ENCODE data around the gene ITFG1.

The ITFG1 gene

GRCh38 chr16:47241061-47241460 is 219.8 kb downstream of the ITFG1 start:
- in situ Hi-C loops (cut with MboI; ENCODE audit: low sequenced_read_pairs, unreplicated experiment), result no loop called here
- DNase-seq (ENCODE audit: low spot score), result no peak
- TF ChIP-seq CTCF (IDR thresholded peaks at IDR 0.05; ENCODE audit: borderline replicate concordance, control extremely low read depth, extremely low read depth, insufficient read depth, missing control alignments), result no peak

- in situ Hi-C loops (cut with MboI; ENCODE audit: low sequenced_read_pairs, unreplicated experiment), result no loop called here
- no peak for DNase-seq (ENCODE audit: low spot score)
- no peak for TF ChIP-seq CTCF (IDR thresholded peaks at IDR 0.05; ENCODE audit: borderline replicate concordance, control extremely low read depth, extremely low read depth, insufficient read depth, missing control alignments)
Measured at GRCh38 chr16:47236716-47237115, 224.1 kb downstream of the ITFG1 start.

- TF ChIP-seq CTCF (IDR thresholded peaks at IDR 0.05; ENCODE audit: borderline replicate concordance, control extremely low read depth, extremely low read depth, insufficient read depth, missing control alignments), result no peak
- no peak for DNase-seq (ENCODE audit: low spot score)
- in situ Hi-C loops (cut with MboI; ENCODE audit: low sequenced_read_pairs, unreplicated experiment), result no loop called here
Measured at GRCh38 chr16:47230296-47230695, 230.6 kb downstream of the ITFG1 start.

- in situ Hi-C loops (cut with MboI; ENCODE audit: low sequenced_read_pairs, unreplicated experiment), result no loop called here
- no peak for TF ChIP-seq CTCF (IDR thresholded peaks at IDR 0.05; ENCODE audit: borderline replicate concordance, control extremely low read depth, extremely low read depth, insufficient read depth, missing control alignments)
- DNase-seq (ENCODE audit: low spot score), result no peak
Measured at GRCh38 chr16:47229053-47230050, 231.5 kb downstream of the ITFG1 start.

GRCh38 chr16:47228241-47228640 is 232.6 kb downstream of the ITFG1 start:
- no peak for TF ChIP-seq CTCF (IDR thresholded peaks at IDR 0.05; ENCODE audit: borderline replicate concordance, control extremely low read depth, extremely low read depth, insufficient read depth, missing control alignments)
- in situ Hi-C loops (cut with MboI; ENCODE audit: low sequenced_read_pairs, unreplicated experiment), result no loop called here
- no peak for DNase-seq (ENCODE audit: low spot score)

- in situ Hi-C loops (cut with MboI; ENCODE audit: low sequenced_read_pairs, unreplicated experiment), result no loop called here
- no peak for TF ChIP-seq CTCF (IDR thresholded peaks at IDR 0.05; ENCODE audit: borderline replicate concordance, control extremely low read depth, extremely low read depth, insufficient read depth, missing control alignments)
- no peak for DNase-seq (ENCODE audit: low spot score)
Measured at GRCh38 chr16:47213761-47214440, 247.0 kb downstream of the ITFG1 start.

All from GM13976 (cell line).